ENCODE results near the gene ROM1.
A peak's percentile ranks its signal among the peaks of the same experiment; 100 is the strongest.
"Not testable (repeated sequence)": the region's sequence is repeated elsewhere in the genome, so short reads cannot be mapped to it uniquely, and the experiment has no call there.

The ROM1 gene

DNA sequence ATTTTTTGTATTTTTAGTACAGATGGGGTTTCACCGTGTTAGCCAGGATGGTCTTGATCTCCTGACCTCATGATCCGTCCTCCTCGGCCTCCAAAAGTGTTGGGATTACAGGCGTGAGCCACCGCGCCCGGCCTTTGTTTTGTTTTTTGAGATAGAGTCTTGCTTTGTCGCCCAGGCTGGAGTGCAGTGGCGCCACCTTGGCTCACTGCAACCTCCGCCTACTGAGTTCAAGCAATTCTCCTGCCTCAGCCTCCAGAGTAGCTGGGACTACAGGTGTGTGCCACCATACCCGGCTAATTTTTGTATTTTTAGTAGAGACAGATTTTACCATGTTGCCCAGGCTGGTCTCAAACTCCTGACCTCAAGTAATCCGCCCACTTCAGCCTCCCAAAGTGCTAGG lies 37.2 kb downstream of the ROM1 start:
- not testable (repeated sequence) for DNase-seq

DNA sequence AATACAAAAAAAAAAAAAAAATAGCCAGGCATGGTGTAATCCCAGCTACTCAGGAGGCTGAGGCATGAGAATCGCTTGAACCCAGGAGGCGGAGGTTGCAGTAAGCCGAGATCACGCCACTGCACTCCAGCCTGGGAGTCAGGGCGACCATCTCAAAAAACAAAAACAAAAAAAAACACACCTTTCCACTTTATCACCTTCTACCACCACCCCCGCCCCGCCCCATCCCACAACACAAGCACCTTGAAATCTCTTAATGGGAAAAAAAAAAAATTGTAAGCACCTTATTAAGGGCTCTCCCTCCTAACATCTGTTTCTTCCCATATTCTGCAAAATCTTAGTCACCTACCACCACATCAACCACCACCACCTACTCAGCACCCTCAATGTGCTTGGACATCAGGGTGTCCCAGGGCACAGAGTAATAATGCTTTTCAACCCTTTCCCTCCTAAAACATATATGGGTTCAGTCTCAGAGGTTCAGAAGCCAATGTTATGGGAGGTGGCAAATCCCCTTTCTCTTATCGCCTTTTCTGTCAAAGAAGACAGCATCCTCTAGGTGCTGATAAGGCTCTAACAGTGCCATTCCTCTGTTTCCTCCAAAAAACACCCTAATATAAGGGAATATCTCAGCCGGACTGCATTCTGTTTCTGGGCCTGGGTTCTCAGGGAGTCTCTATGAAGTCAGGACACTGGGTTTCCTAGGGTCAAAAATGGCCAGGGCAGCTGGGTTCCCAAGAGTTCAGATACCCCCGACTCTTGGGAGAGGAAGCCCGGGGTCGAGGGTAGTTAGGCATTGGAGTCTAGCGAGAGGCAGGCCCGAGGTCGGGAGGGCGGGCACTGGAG lies 39.3 kb downstream of the ROM1 start:
- DNase-seq = peak; percentile 57

DNA sequence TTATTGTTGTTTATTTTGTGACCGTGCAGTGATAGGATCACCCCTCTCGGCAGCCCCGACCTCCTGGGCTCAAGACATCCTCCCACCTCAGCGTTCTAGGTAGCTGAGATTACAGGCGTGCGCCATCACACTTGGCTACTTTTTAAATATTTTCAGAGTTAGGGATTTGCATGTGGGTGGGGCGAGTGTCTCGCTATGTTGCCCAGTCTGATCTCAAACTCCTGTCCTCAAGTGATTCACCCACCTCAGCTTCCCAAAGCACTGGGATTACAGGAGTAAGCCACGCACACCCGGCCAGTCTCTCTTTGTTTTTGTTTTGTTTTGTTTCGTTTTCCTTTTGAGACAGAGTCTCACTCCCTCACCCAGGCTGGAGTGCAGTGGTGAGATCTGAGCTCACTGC lies 41.2 kb downstream of the ROM1 start:
- no peak for DNase-seq

DNA sequence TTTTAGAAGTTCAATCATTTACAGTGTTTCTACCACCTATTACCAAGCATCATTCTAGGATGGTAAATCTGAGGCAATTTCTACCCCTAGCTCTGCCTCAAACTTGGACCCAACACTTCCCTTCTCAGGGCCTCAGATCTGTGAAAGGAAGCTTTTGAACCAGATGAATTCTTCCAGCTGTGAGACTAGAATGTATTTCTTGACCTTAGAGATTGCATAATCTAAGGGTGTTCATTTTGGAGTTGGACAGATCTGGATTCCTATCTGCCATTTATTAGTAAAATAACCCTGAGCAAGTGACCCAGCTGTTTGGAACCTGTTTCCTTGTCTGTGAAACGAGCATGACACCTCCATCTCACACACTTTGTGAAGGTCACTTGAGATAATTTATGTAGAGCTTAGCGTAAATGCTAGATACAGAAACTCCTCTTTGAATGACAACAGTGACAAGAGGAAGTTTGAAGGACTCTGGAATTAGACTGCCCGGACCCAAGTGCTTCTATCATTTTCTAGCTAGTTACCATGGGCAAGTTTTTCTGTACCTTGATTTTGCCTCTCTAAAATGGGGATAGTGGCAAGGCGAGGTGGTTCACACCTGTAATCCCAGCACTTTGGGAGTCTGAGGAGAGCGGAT lies 43.9 kb downstream of the ROM1 start:
- DNase-seq = no peak

DNA sequence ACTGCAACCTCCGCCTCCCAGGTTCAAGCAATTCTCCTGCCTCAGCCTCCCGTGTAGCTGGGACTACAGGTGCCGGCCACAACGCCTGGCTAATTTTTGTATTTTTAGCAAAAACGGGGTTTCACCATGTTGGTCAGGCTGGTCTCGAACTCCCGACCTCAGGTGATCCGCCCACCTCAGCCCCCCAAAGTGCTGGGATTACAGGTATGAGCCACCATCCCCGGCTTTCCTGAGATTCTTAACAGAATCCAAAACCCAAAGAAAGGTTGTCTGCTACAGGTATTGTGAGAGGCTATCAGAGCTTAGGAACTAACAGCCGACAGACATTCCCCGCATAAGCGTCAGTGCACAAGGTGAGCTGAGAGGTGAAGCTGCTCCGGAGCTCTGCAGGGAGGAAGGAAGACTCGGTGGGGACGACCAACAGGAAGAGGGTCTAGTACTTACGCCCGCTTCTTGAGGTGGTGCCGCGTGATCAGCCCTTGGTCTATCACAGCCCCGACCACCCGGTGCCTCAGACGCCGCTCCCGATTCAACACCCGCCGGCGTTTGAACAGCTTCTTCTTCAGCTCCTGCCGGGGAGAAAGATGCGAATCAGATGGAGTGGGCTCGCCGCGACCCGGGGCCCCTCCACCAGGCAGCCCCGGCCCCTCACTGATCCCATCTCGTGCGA lies 51.5 kb downstream of the ROM1 start:
- peak; percentile 67 for DNase-seq

Measured in NK-92 treated with Interleukin-12 subunit alpha and Interleukin-12 subunit beta, amount 100 ng/mL, for 24 hours (cell line).